ENCODE data around the gene SMYD3. TPM values are rescaled to one million over a fixed set of nuclear protein-coding genes. Genes with fewer than 3 reads are reported as not detected.

The SMYD3 gene
- total RNA-seq, 1 donor from 2014 or later, result 22.3 TPM

- no peaks in the 10 kb centered on the region for H3K27me3 ChIP-seq
These were observed 308.8 kb downstream of the SMYD3 start for GRCh38 chr1:246198115-246198816.

GRCh38 chr1:246197076-246197475, 310.0 kb downstream of the SMYD3 start:
- DNase-seq (ENCODE audit: extremely low spot score in 2 of 2), result no peak
- no peaks in the 10 kb centered on the region for H3K9me3 ChIP-seq
- H3K36me3 ChIP-seq, result no peaks in the 10 kb centered on the region
- peaks cover 7% of the 10 kb centered on the region for H3K4me1 ChIP-seq
- H3K27ac ChIP-seq, result no peak overlapping the region
- intact Hi-C loops (cut with DNase I), result no loop called here
- no peak overlapping the region for H3K4me3 ChIP-seq
- no peaks in the 10 kb centered on the region for H3K27me3 ChIP-seq
- TF ChIP-seq CTCF (IDR thresholded peaks at IDR 0.05) (no peak), POLR2A (IDR thresholded peaks at IDR 0.05) (no peak), POLR2AphosphoS5 (IDR thresholded peaks at IDR 0.05; ENCODE audit: insufficient read depth in 1 of 2, low read depth in 1 of 2) (no peak)

More at GRCh38 chr1:246198115-246198816, 308.8 kb downstream of the SMYD3 start:
- Histone ChIP-seq H3K9me3 (no peaks in the 10 kb centered on the region), H3K36me3 (no peaks in the 10 kb centered on the region), H3K4me3 (no peak overlapping the region), H3K27ac (no peak overlapping the region), H3K4me1 (peaks cover 7% of the 10 kb centered on the region)
- no peak for DNase-seq (ENCODE audit: extremely low spot score in 2 of 2)
- TF ChIP-seq CTCF (IDR thresholded peaks at IDR 0.05) (no peak), POLR2A (IDR thresholded peaks at IDR 0.05) (no peak), POLR2AphosphoS5 (IDR thresholded peaks at IDR 0.05; ENCODE audit: insufficient read depth in 1 of 2, low read depth in 1 of 2) (no peak)
- intact Hi-C loops (cut with DNase I), result no loop called here

- no peak overlapping the region for H3K27ac ChIP-seq
- peaks cover 7% of the 10 kb centered on the region for H3K4me1 ChIP-seq
- H3K9me3 ChIP-seq, result no peaks in the 10 kb centered on the region
- H3K4me3 ChIP-seq, result no peak overlapping the region
- no peaks in the 10 kb centered on the region for H3K36me3 ChIP-seq
- no peak for DNase-seq (ENCODE audit: extremely low spot score in 2 of 2)
- no peaks in the 10 kb centered on the region for H3K27me3 ChIP-seq
- intact Hi-C loops (cut with DNase I), result no loop called here
- TF ChIP-seq CTCF (IDR thresholded peaks at IDR 0.05), result no peak
- no peak for TF ChIP-seq POLR2A (IDR thresholded peaks at IDR 0.05)
- no peak for TF ChIP-seq POLR2AphosphoS5 (IDR thresholded peaks at IDR 0.05; ENCODE audit: insufficient read depth in 1 of 2, low read depth in 1 of 2)
These were observed 311.8 kb downstream of the SMYD3 start for GRCh38 chr1:246195296-246195695.

GRCh38 chr1:246193537-246193936, 313.5 kb downstream of the SMYD3 start:
- intact Hi-C loops (cut with DNase I), result no loop called here

GRCh38 chr1:246189126-246189525, 318.0 kb downstream of the SMYD3 start:
- Histone ChIP-seq H3K27me3 (no peaks in the 10 kb centered on the region), H3K27ac (no peak overlapping the region), H3K9me3 (no peaks in the 10 kb centered on the region), H3K4me3 (no peak overlapping the region), H3K36me3 (no peaks in the 10 kb centered on the region), H3K4me1 (no peaks in the 10 kb centered on the region)
- intact Hi-C loops (cut with DNase I), result no loop called here
- TF ChIP-seq CTCF (IDR thresholded peaks at IDR 0.05) (no peak), POLR2A (IDR thresholded peaks at IDR 0.05) (no peak), POLR2AphosphoS5 (IDR thresholded peaks at IDR 0.05; ENCODE audit: insufficient read depth in 1 of 2, low read depth in 1 of 2) (no peak)
- DNase-seq (ENCODE audit: extremely low spot score in 2 of 2), result no peak

More at GRCh38 chr1:246193537-246193936, 313.5 kb downstream of the SMYD3 start:
- no peak overlapping the region for H3K4me3 ChIP-seq
- no peak overlapping the region for H3K27ac ChIP-seq
- no peaks in the 10 kb centered on the region for H3K36me3 ChIP-seq
- TF ChIP-seq POLR2A (IDR thresholded peaks at IDR 0.05), result no peak
- no peaks in the 10 kb centered on the region for H3K4me1 ChIP-seq
- H3K27me3 ChIP-seq, result no peaks in the 10 kb centered on the region
- no peaks in the 10 kb centered on the region for H3K9me3 ChIP-seq
- DNase-seq (ENCODE audit: extremely low spot score in 2 of 2), result no peak
